Mucosa of descending colon (tissue), 3 donors: ENCODE measurements around the gene AMZ2. TPM values are rescaled to one million over a fixed set of nuclear protein-coding genes. Genes with fewer than 3 reads are reported as not detected.
"Not testable (repeated sequence)": the region's sequence is repeated elsewhere in the genome, so short reads cannot be mapped to it uniquely, and the experiment has no call there.

Experiments used
- ATAC-seq: fragments of 200-7000 bp; cut with Tn5 transposase; one replicate; pipeline ENCODE4 v1.9.1; 2020; ENCODE audit warnings: mild to moderate bottlenecking, moderate library complexity
- DNase-seq, 3 donors: peaks; one replicate each; pipeline ENCODE4 v3.0.0-alpha.2; 2020
- H3K36me3 ChIP-seq: fragments of 200-600 bp; one replicate; pipeline ENCODE4 v1.8.0; 2021; ENCODE audit warnings: low read depth, mild to moderate bottlenecking
- H3K4me1 ChIP-seq: fragments of 200-600 bp; one replicate; pipeline ENCODE4 v1.8.0; 2021; ENCODE audit warnings: low read depth, mild to moderate bottlenecking
- H3K4me3 ChIP-seq: fragments of 200-600 bp; one replicate; pipeline ENCODE4 v1.8.0; 2021; ENCODE audit warnings: mild to moderate bottlenecking
- H3K9me3 ChIP-seq: fragments of 200-600 bp; one replicate; pipeline ENCODE4 v1.8.0; 2021; ENCODE audit warnings: mild to moderate bottlenecking
- CTCF ChIP-seq: fragments of 200-600 bp; IDR thresholded peaks from one replicate; pipeline ENCODE4 v1.8.0; 2022; ENCODE audit warnings: antibody characterized with exemption, mild to moderate bottlenecking
- intact Hi-C, 2 donors: fragments of 100-400 bp; cut with DNase I in 1 of 2; cut with micrococcal nuclease in 1 of 2; formaldehyde crosslinking; loops; one replicate each; pipeline versions ENCODE4 v1.11.0 to v1.11.1; 2022; cut with DNase I, micrococcal nuclease
- long read RNA-seq, 2 donors: library from polyadenylated mRNA; unstranded; transcript quantifications; one replicate each; pipeline ENCODE4 v2.0.0, GENCODE V29; 2019 to 2021
- total RNA-seq, 3 donors: library from RNA; stranded (reverse); fragmentation: NEBNext Ultra II Directional in 2 of 3; extraction: Animal tissue kit (Norgen Biotek cat#: 25700) in 2 of 3; gene quantifications; one replicate each; pipeline versions ENCODE4 v1.2.1 to v1.2.4, GENCODE V29; 2021 to 2023
- donor health status: DM: no; HTN: no; CAD: no; lungs with moderate emphysema.
- donor health status: DM: no; HTN: no; CAD: no.
- donor health status: DM: no; HTN: yes; CAD: no.

AMZ2 gene
- 10 to 100 TPM; 38.0 to 72.0 (median 44.6) TPM for total RNA-seq
- long read RNA-seq, donor 1, transcript AMZ2-202 (7 exons, 2,402 nt), result major isoform, 78 of 97 reads
- long read RNA-seq, donor 1, partial matches to known transcripts, result 0 of 97 reads
- long read RNA-seq, donor 1, other reads (novel, unspliced or antisense), result 16 of 97 reads
- long read RNA-seq, donor 2, transcript AMZ2-202 (7 exons, 2,402 nt), result major isoform, 14 of 27 reads
- long read RNA-seq, donor 2, transcript AMZ2-203 (8 exons, 1,378 nt), result minor isoform, 6 of 27 reads
- long read RNA-seq, donor 2, partial matches to known transcripts, result 1 of 27 reads
- long read RNA-seq, donor 2, other reads (novel, unspliced or antisense), result 6 of 27 reads

- Histone ChIP-seq H3K4me1 (peaks cover 11% of the 10 kb centered on the region), H3K36me3 (no peaks in the 10 kb centered on the region), H3K9me3 (no peaks in the 10 kb centered on the region), H3K4me3 (peak within 1 kb of the TSS; percentile 65)
- ATAC-seq (peak; percentile 100), DNase-seq (peak; percentile 95 to 98 (median 97))
- TF ChIP-seq CTCF, result no peak
- intact Hi-C loops, result no loop called here
Observed at GRCh38 chr17:68247445-68248198, at the start of gene AMZ2. TSS of gene AMZ2 (plus strand) at chr17:68248043. CDS start at chr17:68250188, 2,145 bp downstream.

GRCh38 chr17:68198931-68199836 lies 48.7 kb upstream of the AMZ2 start:
- peaks cover 29% of the 10 kb centered on the region for H3K4me1 ChIP-seq

GRCh38 chr17:68199837-68200688 lies 47.8 kb upstream of the AMZ2 start:
- Histone ChIP-seq H3K4me3 (no peak overlapping the region), H3K9me3 (no peaks in the 10 kb centered on the region), H3K36me3 (no peaks in the 10 kb centered on the region), H3K4me1 (peaks cover 33% of the 10 kb centered on the region)
- TF ChIP-seq CTCF, result no peak
- no peak for ATAC-seq
- peak in 1 of 3 donors; percentile 23 for DNase-seq
- intact Hi-C loops, result no loop called here

More at GRCh38 chr17:68198931-68199836, 48.7 kb upstream of the AMZ2 start:
- peak; percentile 43 for ATAC-seq
- intact Hi-C loops, result no loop called here
- TF ChIP-seq CTCF, result no peak
- H3K9me3 ChIP-seq, result no peaks in the 10 kb centered on the region
- H3K4me3 ChIP-seq, result no peak overlapping the region
- H3K36me3 ChIP-seq, result no peaks in the 10 kb centered on the region
- DNase-seq, result peak in 2 of 3 donors; percentile 54 to 64

- intact Hi-C loops, result no loop called here
- H3K9me3 ChIP-seq, result no peaks in the 10 kb centered on the region
- no peaks in the 10 kb centered on the region for H3K36me3 ChIP-seq
- no peak overlapping the region for H3K4me3 ChIP-seq
- peak; percentile 92 for TF ChIP-seq CTCF
- ATAC-seq, result peak; percentile 57
- peak; percentile 80 to 90 (median 87) for DNase-seq
- peaks cover 33% of the 10 kb centered on the region for H3K4me1 ChIP-seq
Observed at GRCh38 chr17:68200689-68201417, 47.0 kb upstream of the AMZ2 start.

GRCh38 chr17:68201418-68201771 lies 46.4 kb upstream of the AMZ2 start:
- H3K36me3 ChIP-seq, H3K4me3 ChIP-seq, DNase-seq, ATAC-seq, intact Hi-C loops, H3K9me3 ChIP-seq: not testable (repeated sequence)
- H3K4me1 ChIP-seq, result peaks cover 33% of the 10 kb centered on the region

- peaks cover 23% of the 10 kb centered on the region for H3K4me1 ChIP-seq
- not testable (repeated sequence) for H3K9me3 ChIP-seq
Observed at GRCh38 chr17:68202321-68202720, 45.5 kb upstream of the AMZ2 start.

More at GRCh38 chr17:68202321-68202720, 45.5 kb upstream of the AMZ2 start:
- intact Hi-C loops, DNase-seq, H3K36me3 ChIP-seq, ATAC-seq, H3K4me3 ChIP-seq: not testable (repeated sequence)
